T follicular helper cell (primary cell): ENCODE measurements around the gene ACACA.

ENCODE experiments used
- DNase-seq: peaks from one replicate; pipeline ENCODE4 v3.0.0-alpha.2; 2020; ENCODE audit warnings: low read depth

ACACA gene

DNA sequence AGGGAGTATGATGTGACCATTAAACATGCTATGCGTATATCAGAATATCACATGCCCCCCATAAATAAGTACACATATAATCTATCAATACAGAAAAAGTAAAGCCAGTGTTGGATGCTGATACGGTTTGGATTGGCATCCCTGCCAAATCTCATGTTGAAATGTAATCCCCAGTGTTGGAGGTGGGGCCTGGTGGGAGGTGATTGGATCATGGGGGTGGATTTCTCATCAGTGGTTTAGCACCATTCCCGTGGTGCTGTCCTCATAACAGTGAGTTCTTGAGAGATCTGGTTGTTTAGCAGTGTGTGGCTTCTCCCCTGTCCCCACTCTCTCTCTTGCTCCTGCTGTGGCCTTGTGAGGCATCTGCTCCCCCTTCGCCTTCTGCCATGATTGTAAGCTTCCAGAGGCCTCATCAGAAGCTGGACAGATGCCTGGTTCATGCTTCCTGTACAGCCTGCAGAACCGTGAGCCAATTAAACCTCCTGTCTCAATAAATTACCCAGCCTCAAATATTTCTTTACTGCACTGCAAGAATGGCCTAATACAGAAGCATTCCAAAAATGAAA, 369.0 kb downstream of the ACACA start:
- no peak for DNase-seq
